WTC11 (cell line): ENCODE results near the gene RANBP17. TPM values are rescaled to one million over a fixed set of nuclear protein-coding genes. Genes with fewer than 3 reads are reported as not detected.

Experiments used
- ATAC-seq: fragments of 200-7000 bp; cut with Tn5 transposase; 2 replicates; pipeline ENCODE4 v1.10.0; 2021; ENCODE audit warnings: mild to moderate bottlenecking, moderate library complexity
- CTCF ChIA-PET: fragments of 300-600 bp; sonication (Branson Sonifier 250); formaldehyde crosslinking; loops from one replicate; lab custom pipeline; 2021; ENCODE audit warnings: antibody characterized with exemption; lab: Charles Lee
- POLR2A ChIA-PET: fragments of 350-600 bp; sonication (Branson Sonifier 250); formaldehyde crosslinking; loops from one replicate; lab custom pipeline; 2021; ENCODE audit warnings: antibody characterized with exemption; lab: Charles Lee
- DNase-seq: peaks from one replicate; pipeline ENCODE4 v3.0.0; 2021; ENCODE audit warnings: low spot score
- H3K27ac Mint-ChIP-seq: 2 replicates; pipeline ENCODE4 v1.8.0; 2021; ENCODE audit warnings: mixed read lengths
- H3K27me3 Mint-ChIP-seq: 2 replicates; pipeline ENCODE4 v1.8.0; 2021; ENCODE audit warnings: low read depth, mild to moderate bottlenecking, moderate library complexity, mixed read lengths
- H3K36me3 Mint-ChIP-seq: 2 replicates; pipeline ENCODE4 v1.8.0; 2021; ENCODE audit warnings: mixed read lengths
- H3K4me1 Mint-ChIP-seq: 2 replicates; pipeline ENCODE4 v1.8.0; 2022; ENCODE audit warnings: mixed read lengths
- H3K4me3 Mint-ChIP-seq: 2 replicates; pipeline ENCODE4 v1.8.0; 2021; ENCODE audit warnings: mild to moderate bottlenecking, moderate library complexity, mixed read lengths
- H3K9me3 Mint-ChIP-seq: 2 replicates; pipeline ENCODE4 v1.8.0; 2021; ENCODE audit warnings: mixed read lengths
- HMGA2 ChIP-seq: fragments of 250-450 bp; sonication (Bioruptor Pico); IDR thresholded peaks from 2 replicates; pipeline ENCODE4 v1.4.0; 2021; ENCODE audit warnings: mild to moderate bottlenecking, moderate library complexity
- IRF2 ChIP-seq: sonication (generic); formaldehyde crosslinking; IDR thresholded peaks from 2 replicates; pipeline ENCODE4 v1.8.0; 2022; ENCODE audit warnings: low read depth, missing genetic modification reagents, borderline replicate concordance
- JUN ChIP-seq: sonication (generic); formaldehyde crosslinking; IDR thresholded peaks from 2 replicates; pipeline ENCODE4 v1.8.0; 2023; ENCODE audit warnings: mild to moderate bottlenecking, missing genetic modification reagents
- NFYB ChIP-seq: sonication (generic); formaldehyde crosslinking; conservative IDR thresholded peaks from 2 replicates; pipeline ENCODE4 v1.8.0; 2022; ENCODE audit warnings: low read depth, missing genetic modification reagents
- SOX15 ChIP-seq: fragments of 250-450 bp; sonication (Bioruptor Pico); IDR thresholded peaks from 2 replicates; pipeline ENCODE4 v1.9.0; 2021; ENCODE audit warnings: mild to moderate bottlenecking
- SP1 ChIP-seq: sonication (generic); formaldehyde crosslinking; conservative IDR thresholded peaks from 2 replicates; pipeline ENCODE4 v1.8.1; 2022; ENCODE audit warnings: missing genetic modification reagents
- TEAD1 ChIP-seq: sonication (generic); formaldehyde crosslinking; IDR thresholded peaks from 2 replicates; pipeline ENCODE4 v1.8.0; 2022; ENCODE audit warnings: mild to moderate bottlenecking, missing genetic modification reagents
- ZNF232 ChIP-seq: sonication (generic); formaldehyde crosslinking; IDR thresholded peaks from 2 replicates; pipeline ENCODE4 v1.8.0; 2022; ENCODE audit warnings: mild to moderate bottlenecking, missing genetic modification reagents
- total RNA-seq: library from RNA; stranded (reverse); gene quantifications from 3 replicates; pipeline ENCODE4 v1.2.3, GENCODE V29; 2021
- TF ChIP-seq, protein P1 (sequence below): sonication (generic); formaldehyde crosslinking; IDR thresholded peaks from 2 replicates; pipeline ENCODE4 v1.8.0; 2022; ENCODE audit warnings: mild to moderate bottlenecking, missing genetic modification reagents
- TF ChIP-seq, protein P2 (sequence below): sonication (generic); formaldehyde crosslinking; IDR thresholded peaks from 2 replicates; pipeline ENCODE4 v1.8.1; 2023; ENCODE audit warnings: mild to moderate bottlenecking, missing genetic modification reagents, borderline replicate concordance
- TF ChIP-seq, protein P3 (sequence below): fragments of 250-450 bp; sonication (Bioruptor Pico); IDR thresholded peaks from 2 replicates; pipeline ENCODE4 v1.9.0; 2021; ENCODE audit warnings: mild to moderate bottlenecking
- TF ChIP-seq, protein P4 (sequence below): sonication (generic); formaldehyde crosslinking; IDR thresholded peaks from 2 replicates; pipeline ENCODE4 v1.8.1; 2022; ENCODE audit warnings: low read depth, mild to moderate bottlenecking, moderate library complexity, missing genetic modification reagents, borderline replicate concordance
- TF ChIP-seq, protein P5 (sequence below): sonication (generic); formaldehyde crosslinking; IDR thresholded peaks from 2 replicates; pipeline ENCODE4 v1.8.0; 2022; ENCODE audit warnings: mild to moderate bottlenecking, missing genetic modification reagents
- TF ChIP-seq, protein P6 (sequence below): sonication (generic); formaldehyde crosslinking; IDR thresholded peaks from 2 replicates; pipeline ENCODE4 v1.8.1; 2023; ENCODE audit warnings: mild to moderate bottlenecking, missing genetic modification reagents

Gene RANBP17
- total RNA-seq, 1 experiment from 2014 or later: 23.1 TPM

DNA sequence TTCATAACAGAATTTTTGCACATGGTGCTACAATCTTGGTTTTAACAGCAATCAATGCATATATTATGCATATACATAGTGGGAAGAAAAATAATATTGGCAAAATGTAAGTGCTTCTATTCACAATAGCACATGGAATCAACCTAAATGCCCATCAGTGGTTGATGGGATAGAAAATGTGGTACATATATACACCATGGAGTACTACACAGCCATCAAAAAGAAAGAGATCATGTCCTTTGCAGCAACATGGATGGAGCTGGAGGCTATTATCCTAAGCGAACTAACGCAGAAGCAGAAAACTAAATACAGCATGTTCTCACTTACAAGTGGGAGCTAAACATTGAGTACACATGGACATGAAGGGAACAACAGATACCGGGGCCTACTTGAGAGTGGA lies 410.0 kb downstream of the RANBP17 start:
- ATAC-seq: no peak
- H3K27me3 Mint-ChIP-seq: no peaks in the 10 kb centered on the region
- 0 out of 2 replicates have a peak, but pooled peaks cover 4% of the 10 kb centered on the region for H3K36me3 Mint-ChIP-seq
- ChIA-PET POLR2A (no interaction called here), CTCF (interaction anchor here (1.9 to 2.4 kb wide), 2 partner anchors 10 to 71 kb away, joined by 10 to 17 read pairs; no protein-coding TSS in a partner anchor)
- DNase-seq: no peak
- peaks cover 5% of the 10 kb centered on the region for H3K4me1 Mint-ChIP-seq
- no peak overlapping the region for H3K27ac Mint-ChIP-seq
- H3K4me3 Mint-ChIP-seq: no peak overlapping the region
- H3K9me3 Mint-ChIP-seq: peaks cover 6% of the 10 kb centered on the region
- no peak for TF ChIP-seq SP1 (CRISPR knock-in tag)

DNA sequence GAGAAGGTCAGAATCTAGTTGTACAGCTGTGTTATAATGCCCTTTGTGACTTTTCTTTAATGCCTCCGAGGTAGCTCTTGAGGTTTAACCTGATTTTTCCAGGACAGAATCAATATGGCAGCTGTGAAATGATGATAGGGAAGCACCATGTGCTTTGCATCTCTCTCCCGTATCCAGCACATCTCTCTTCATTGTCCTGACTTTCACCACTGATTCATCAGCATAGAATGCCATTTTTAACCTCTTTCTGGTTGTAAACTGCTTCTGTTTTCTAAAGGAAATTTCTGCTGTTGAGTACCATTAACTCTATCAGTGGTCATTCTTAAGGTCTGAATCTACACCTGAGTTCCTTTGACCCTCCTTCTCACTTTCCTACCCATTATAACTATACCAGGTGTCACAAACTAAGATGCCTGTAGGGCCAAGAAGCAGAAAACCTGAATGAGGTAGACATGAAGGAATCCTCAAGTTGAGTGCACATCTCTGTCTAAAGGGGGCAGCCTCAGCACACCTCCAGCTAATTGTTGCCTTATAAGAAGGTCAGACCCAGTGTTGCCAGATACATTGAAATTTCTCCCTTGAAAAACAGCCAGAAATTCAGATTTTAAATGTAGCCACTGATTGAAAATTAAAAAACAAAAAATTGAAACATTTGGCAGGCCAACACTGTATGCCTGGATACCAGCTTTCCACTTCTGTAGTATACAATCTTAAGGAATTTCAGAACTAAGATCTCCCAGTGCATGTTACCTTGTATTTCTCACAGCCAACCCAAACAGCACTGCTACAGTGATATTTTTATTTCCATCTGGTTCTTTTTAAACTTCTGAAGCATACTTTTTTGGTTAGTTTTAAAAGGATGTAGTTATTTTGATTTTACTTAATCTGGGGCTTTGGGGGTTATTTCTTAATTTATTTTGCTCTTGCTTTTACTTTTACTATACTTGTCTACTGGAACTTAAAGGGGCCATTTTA lies 411.5 kb downstream of the RANBP17 start:
- Mint-ChIP-seq H3K27ac (no peak overlapping the region), H3K27me3 (no peaks in the 10 kb centered on the region)
- peak; percentile 99 for ATAC-seq

DNA sequence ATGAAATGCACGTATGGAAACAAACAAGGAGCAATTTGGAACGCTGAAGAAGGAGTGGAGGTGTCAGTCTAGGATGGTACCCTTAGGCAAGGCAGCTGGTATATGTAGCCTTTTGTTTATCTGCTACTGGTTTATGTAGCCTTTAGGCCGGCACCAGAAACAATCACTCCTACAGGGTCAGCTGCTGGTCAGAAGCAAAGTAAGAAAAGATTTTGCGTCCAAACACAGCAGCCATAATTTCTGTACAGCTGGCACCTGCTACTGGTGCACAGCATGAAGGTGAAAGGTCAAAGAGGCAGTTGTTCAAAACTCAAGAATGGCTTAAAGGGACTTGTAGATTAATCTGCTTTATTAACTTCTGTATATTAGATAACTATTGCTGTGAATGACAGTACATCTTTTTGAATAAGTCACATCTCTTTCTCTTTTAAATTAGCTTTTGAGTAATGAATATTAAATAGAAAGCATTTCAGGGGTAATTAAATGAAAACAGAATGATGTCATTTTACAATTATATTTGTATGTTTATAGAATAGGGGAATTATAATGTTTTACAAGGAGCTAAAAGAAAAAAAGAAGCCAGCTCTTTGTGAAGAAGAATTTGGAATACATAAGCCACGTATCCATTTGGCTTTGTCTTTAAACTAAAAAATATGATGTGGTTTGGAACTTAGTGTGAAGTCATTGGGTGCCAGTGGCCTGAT lies 414.2 kb downstream of the RANBP17 start:
- POLR2A ChIA-PET: no interaction called here
- Mint-ChIP-seq H3K36me3 (0 out of 2 replicates have a peak, but pooled peaks cover 4% of the 10 kb centered on the region), H3K27ac (no peak overlapping the region), H3K27me3 (no peaks in the 10 kb centered on the region), H3K4me3 (no peak overlapping the region), H3K4me1 (peaks cover 5% of the 10 kb centered on the region), H3K9me3 (peaks cover 6% of the 10 kb centered on the region)
- no peak for ATAC-seq
- CTCF ChIA-PET: interaction anchor here (0.6 to 1.3 kb wide), 5 partner anchors 61 to 888 kb away, joined by 3 to 4 read pairs (median 3); no protein-coding TSS in a partner anchor
- TF ChIP-seq IRF2 (CRISPR knock-in tag): no peak
- DNase-seq: no peak

More for the DNA sequence above, 411.5 kb downstream of the RANBP17 start:
- Mint-ChIP-seq H3K4me1 (peaks cover 5% of the 10 kb centered on the region), H3K4me3 (no peak overlapping the region), H3K9me3 (peaks cover 6% of the 10 kb centered on the region), H3K36me3 (0 out of 2 replicates have a peak, but pooled peaks cover 4% of the 10 kb centered on the region)
- TF ChIP-seq, protein P1, sequence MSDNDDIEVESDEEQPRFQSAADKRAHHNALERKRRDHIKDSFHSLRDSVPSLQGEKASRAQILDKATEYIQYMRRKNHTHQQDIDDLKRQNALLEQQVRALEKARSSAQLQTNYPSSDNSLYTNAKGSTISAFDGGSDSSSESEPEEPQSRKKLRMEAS (CRISPR knock-in tag): no peak
- TF ChIP-seq, protein P2, sequence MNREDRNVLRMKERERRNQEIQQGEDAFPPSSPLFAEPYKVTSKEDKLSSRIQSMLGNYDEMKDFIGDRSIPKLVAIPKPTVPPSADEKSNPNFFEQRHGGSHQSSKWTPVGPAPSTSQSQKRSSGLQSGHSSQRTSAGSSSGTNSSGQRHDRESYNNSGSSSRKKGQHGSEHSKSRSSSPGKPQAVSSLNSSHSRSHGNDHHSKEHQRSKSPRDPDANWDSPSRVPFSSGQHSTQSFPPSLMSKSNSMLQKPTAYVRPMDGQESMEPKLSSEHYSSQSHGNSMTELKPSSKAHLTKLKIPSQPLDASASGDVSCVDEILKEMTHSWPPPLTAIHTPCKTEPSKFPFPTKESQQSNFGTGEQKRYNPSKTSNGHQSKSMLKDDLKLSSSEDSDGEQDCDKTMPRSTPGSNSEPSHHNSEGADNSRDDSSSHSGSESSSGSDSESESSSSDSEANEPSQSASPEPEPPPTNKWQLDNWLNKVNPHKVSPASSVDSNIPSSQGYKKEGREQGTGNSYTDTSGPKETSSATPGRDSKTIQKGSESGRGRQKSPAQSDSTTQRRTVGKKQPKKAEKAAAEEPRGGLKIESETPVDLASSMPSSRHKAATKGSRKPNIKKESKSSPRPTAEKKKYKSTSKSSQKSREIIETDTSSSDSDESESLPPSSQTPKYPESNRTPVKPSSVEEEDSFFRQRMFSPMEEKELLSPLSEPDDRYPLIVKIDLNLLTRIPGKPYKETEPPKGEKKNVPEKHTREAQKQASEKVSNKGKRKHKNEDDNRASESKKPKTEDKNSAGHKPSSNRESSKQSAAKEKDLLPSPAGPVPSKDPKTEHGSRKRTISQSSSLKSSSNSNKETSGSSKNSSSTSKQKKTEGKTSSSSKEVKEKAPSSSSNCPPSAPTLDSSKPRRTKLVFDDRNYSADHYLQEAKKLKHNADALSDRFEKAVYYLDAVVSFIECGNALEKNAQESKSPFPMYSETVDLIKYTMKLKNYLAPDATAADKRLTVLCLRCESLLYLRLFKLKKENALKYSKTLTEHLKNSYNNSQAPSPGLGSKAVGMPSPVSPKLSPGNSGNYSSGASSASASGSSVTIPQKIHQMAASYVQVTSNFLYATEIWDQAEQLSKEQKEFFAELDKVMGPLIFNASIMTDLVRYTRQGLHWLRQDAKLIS (CRISPR knock-in tag): no peak
- no peak for TF ChIP-seq NFYB
- TF ChIP-seq, protein P3, sequence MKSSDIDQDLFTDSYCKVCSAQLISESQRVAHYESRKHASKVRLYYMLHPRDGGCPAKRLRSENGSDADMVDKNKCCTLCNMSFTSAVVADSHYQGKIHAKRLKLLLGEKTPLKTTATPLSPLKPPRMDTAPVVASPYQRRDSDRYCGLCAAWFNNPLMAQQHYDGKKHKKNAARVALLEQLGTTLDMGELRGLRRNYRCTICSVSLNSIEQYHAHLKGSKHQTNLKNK (CRISPR knock-in tag): no peak
- DNase-seq: peak; percentile 41
- ChIA-PET POLR2A (interaction anchor here (0.5 kb wide), 1 partner anchor 62 kb away, joined by 3 read pairs; no protein-coding TSS in a partner anchor), CTCF (interaction anchor here (0.7 to 2.4 kb wide), 7 partner anchors 9 to 144 kb away, joined by 3 to 17 read pairs (median 3); no protein-coding TSS in a partner anchor)

DNA sequence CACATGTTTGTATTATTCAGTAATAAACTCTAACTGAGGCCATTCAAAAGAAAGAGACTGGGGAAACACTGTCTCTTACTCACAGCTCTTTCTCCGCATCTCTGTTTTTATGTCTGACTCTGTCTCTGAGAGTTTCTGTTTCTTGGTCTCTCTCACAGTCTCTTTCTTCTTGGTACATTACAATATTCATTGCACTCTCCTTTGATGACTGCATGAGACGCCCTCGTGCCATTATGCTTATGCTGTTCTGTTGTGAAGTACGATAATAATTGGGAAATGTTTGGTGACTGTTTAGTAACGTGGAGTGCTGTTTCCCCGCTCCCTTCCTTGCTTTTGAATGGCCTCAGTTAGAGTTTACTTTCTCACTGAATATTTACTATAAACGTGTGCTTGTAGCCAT lies 421.9 kb downstream of the RANBP17 start:
- Mint-ChIP-seq H3K27me3 (no peaks in the 10 kb centered on the region; the same call in 1 of the 2 replicates), H3K4me3 (no peak overlapping the region), H3K27ac (no peak overlapping the region), H3K9me3 (no peaks in the 10 kb centered on the region), H3K36me3 (no peaks in the 10 kb centered on the region), H3K4me1 (no peaks in the 10 kb centered on the region)
- CTCF ChIA-PET: no interaction called here
- ATAC-seq (no peak), DNase-seq (no peak)
- POLR2A ChIA-PET: no interaction called here
- TF ChIP-seq ZNF232 (no peak), TEAD1 (CRISPR knock-in tag) (no peak), JUN (CRISPR knock-in tag) (no peak), SOX15 (CRISPR knock-in tag) (no peak), HMGA2 (no peak)
- TF ChIP-seq, protein P4, sequence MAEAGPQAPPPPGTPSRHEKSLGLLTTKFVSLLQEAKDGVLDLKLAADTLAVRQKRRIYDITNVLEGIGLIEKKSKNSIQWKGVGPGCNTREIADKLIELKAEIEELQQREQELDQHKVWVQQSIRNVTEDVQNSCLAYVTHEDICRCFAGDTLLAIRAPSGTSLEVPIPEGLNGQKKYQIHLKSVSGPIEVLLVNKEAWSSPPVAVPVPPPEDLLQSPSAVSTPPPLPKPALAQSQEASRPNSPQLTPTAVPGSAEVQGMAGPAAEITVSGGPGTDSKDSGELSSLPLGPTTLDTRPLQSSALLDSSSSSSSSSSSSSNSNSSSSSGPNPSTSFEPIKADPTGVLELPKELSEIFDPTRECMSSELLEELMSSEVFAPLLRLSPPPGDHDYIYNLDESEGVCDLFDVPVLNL (CRISPR knock-in tag): no peak
- TF ChIP-seq, protein P5, sequence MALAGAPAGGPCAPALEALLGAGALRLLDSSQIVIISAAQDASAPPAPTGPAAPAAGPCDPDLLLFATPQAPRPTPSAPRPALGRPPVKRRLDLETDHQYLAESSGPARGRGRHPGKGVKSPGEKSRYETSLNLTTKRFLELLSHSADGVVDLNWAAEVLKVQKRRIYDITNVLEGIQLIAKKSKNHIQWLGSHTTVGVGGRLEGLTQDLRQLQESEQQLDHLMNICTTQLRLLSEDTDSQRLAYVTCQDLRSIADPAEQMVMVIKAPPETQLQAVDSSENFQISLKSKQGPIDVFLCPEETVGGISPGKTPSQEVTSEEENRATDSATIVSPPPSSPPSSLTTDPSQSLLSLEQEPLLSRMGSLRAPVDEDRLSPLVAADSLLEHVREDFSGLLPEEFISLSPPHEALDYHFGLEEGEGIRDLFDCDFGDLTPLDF (CRISPR knock-in tag): no peak
- TF ChIP-seq, protein P6, sequence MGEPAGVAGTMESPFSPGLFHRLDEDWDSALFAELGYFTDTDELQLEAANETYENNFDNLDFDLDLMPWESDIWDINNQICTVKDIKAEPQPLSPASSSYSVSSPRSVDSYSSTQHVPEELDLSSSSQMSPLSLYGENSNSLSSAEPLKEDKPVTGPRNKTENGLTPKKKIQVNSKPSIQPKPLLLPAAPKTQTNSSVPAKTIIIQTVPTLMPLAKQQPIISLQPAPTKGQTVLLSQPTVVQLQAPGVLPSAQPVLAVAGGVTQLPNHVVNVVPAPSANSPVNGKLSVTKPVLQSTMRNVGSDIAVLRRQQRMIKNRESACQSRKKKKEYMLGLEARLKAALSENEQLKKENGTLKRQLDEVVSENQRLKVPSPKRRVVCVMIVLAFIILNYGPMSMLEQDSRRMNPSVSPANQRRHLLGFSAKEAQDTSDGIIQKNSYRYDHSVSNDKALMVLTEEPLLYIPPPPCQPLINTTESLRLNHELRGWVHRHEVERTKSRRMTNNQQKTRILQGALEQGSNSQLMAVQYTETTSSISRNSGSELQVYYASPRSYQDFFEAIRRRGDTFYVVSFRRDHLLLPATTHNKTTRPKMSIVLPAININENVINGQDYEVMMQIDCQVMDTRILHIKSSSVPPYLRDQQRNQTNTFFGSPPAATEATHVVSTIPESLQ (CRISPR knock-in tag): no peak
